Measurements from ENCODE around the gene GFI1. TPM values are rescaled to one million over a fixed set of nuclear protein-coding genes. Genes with fewer than 3 reads are reported as not detected.

The GFI1 gene
- total and polyA plus RNA-seq, 8 donors = 0.32 to 2.0 (median 0.65) TPM

DNA sequence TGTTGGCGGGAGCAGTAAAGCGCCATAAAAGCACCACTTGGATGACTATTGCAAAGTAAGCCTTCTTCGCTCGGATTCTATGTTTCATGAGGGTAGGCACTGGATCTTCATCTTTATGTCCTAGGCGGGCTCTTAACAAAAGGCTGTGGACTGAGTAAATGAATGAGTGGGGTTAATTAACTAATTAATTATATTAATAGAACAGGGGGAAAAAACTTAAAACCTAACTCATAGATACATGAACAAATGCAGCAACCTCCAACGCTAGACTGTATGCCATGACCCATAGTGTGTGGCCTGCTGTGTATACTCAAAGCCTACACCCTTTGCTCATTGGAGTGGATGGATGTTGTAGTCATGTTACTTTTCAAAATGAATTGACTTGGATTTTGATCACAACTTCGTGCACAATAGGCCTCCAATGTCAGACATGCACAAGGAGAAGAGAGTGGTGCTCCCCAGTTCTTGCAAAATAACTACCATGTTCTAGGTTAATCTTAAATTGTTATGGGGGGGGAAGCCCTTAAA lies 417 bp upstream of the GFI1 start:
- Histone ChIP-seq H3K4me1 (peaks cover 24 to 51% of the 10 kb centered on the region in 2 donors), H3K36me3 (no peaks in the 10 kb centered on the region), H3K27ac (peak overlapping the region in 1 of 2 donors; percentile 80), H3K9me3 (no peaks in the 10 kb centered on the region), H3K4me3 (peak overlapping the region; percentile 33 to 60), H3K27me3 (peaks cover 59 to 75% of the 10 kb centered on the region in 2 donors)
- TF ChIP-seq, protein P1, sequence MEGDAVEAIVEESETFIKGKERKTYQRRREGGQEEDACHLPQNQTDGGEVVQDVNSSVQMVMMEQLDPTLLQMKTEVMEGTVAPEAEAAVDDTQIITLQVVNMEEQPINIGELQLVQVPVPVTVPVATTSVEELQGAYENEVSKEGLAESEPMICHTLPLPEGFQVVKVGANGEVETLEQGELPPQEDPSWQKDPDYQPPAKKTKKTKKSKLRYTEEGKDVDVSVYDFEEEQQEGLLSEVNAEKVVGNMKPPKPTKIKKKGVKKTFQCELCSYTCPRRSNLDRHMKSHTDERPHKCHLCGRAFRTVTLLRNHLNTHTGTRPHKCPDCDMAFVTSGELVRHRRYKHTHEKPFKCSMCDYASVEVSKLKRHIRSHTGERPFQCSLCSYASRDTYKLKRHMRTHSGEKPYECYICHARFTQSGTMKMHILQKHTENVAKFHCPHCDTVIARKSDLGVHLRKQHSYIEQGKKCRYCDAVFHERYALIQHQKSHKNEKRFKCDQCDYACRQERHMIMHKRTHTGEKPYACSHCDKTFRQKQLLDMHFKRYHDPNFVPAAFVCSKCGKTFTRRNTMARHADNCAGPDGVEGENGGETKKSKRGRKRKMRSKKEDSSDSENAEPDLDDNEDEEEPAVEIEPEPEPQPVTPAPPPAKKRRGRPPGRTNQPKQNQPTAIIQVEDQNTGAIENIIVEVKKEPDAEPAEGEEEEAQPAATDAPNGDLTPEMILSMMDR (IDR thresholded peaks at IDR 0.05) = no peak
- no peak for DNase-seq
- intact Hi-C loops (cut with DNase I) = no loop called here
- ATAC-seq = no peak

DNA sequence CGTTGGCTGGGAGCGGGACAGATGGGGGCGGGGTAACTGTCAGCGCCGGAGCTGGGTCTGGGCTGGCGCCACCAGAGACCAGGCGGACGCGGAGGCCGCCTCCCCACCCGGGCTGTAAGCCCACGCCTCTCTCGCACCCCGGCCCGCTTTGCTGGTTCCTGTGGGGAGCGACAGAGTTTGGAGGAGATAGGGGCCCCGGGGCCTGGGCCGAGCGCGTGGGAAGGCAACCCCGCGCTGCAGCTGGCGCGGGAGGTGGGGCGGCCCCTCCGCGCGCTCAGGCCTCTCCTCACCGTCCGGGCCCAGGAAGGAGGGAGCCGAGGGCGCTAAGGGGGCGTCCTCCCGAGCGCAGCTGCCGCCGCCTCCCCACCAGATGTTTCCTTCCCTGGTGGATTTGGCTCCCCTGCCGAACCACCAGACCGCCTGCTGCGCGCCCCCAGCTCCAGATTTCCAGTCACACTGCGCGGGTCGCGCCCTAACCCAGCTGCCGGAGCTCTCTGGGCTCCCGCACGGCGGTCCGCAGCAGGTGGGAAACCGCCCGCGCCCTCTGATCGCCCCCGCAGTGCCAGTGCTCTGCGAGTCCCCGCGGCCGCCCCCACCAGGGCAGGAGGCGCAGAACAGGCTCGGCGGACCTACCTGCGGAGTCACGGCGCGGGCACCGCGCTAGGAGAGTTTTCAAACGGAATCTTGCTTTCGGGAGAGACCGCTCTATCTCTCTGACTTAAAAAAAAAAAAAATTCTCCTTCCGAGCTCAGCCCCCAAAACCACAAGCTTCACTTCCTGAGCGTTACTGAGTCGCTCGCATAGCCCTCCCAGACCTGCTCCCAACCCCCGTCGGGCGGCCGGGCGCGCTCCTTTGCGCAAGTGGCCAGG lies 1.1 kb downstream of the GFI1 start:
- Histone ChIP-seq H3K9me3 (no peaks in the 10 kb centered on the region), H3K36me3 (no peaks in the 10 kb centered on the region), H3K27me3 (peaks cover 75 to 90% of the 10 kb centered on the region in 2 donors), H3K27ac (peak overlapping the region in 1 of 2 donors; percentile 80), H3K4me1 (peaks cover 31 to 66% of the 10 kb centered on the region in 2 donors), H3K4me3 (peak overlapping the region; percentile 33 to 60)
- TF ChIP-seq, protein P1 (IDR thresholded peaks at IDR 0.05) = peak in 1 of 2 donors; percentile 20
- ATAC-seq (peak; percentile 61), DNase-seq (peak; percentile 17 to 93 (median 50))
- intact Hi-C loops (cut with DNase I) = no loop called here

DNA sequence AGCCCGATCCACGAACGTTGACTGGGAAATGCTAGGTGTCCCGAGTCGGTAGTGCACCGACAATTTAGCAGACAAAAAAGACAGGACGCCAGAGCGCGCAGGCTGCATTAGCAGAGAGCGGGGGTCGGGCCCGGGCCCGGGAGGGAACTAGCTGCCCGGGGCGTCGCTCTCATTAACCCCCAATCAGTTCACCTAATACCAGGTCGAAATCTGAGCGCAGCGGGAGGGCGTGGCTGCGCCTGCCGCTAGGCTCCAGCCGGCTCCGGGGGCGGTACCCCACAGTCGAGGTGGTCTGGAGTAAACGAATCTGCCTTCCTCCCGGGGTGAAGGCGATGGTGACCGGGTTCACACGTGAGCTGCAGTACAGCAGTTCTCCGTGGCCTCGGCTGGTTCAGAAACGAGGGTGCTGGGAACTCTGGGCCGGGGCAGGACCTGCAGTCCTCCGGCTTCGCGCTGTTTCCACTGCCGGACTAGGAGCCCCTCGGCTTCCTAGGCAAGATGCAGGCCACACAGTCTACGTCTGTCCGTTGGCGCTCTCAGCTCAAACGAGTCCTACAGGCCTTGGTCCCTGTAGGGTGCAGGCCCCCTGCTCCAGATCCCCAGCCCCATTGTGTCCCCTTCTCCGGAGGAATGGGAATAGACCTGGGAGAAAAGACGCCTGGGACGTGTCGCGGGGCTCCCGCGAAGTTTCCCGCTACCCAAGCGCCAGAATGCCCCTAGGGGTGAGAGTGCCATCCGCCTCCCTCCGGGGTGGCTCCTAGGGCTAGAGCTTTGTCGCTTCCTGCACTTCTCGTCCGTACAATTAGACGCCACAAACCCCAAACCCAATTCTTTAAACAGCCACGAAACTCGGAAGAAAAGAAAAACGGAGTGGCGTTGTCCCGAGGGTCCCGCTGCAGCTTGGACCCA lies 2.0 kb downstream of the GFI1 start:
- intact Hi-C loops (cut with DNase I) = no loop called here
- peak overlapping the region; percentile 33 to 60 for H3K4me3 ChIP-seq
- H3K9me3 ChIP-seq = no peaks in the 10 kb centered on the region
- TF ChIP-seq, protein P1 (IDR thresholded peaks at IDR 0.05) = no peak
- no peaks in the 10 kb centered on the region for H3K36me3 ChIP-seq
- DNase-seq (peak; percentile 11 to 88 (median 42)), ATAC-seq (peak; percentile 12)
- peaks cover 31 to 75% of the 10 kb centered on the region in 2 donors for H3K4me1 ChIP-seq
- H3K27ac ChIP-seq = peak overlapping the region in 1 of 2 donors; percentile 80
- H3K27me3 ChIP-seq = peaks cover 84 to 99% of the 10 kb centered on the region in 2 donors

- peaks cover 31 to 75% of the 10 kb centered on the region in 2 donors for H3K4me1 ChIP-seq
- peak overlapping the region; percentile 33 to 60 for H3K4me3 ChIP-seq
- TF ChIP-seq, protein P1 (IDR thresholded peaks at IDR 0.05) = no peak
- DNase-seq (peak in 3 of 4 donors; percentile 22 to 89 (median 38)), ATAC-seq (peak; percentile 3)
- H3K27me3 ChIP-seq = peaks cover 90 to 99% of the 10 kb centered on the region in 2 donors
- no peaks in the 10 kb centered on the region for H3K36me3 ChIP-seq
- H3K27ac ChIP-seq = peak overlapping the region in 1 of 2 donors; percentile 80
- H3K9me3 ChIP-seq = no peaks in the 10 kb centered on the region
- intact Hi-C loops (cut with DNase I) = no loop called here
These were observed 2.9 kb downstream of the GFI1 start for GRCh38 chr1:92483610-92484471.
